OCI-LY1 (cell line): ENCODE measurements around the gene DMKN.

ENCODE experiments used
- EZH2 ChIP-seq: fragments of 200-600 bp; sonication (generic), shearing (Covaris generic); IDR thresholded peaks from 2 replicates; pipeline ENCODE4 v1.8.0; 2017; ENCODE audit warnings: borderline replicate concordance, mixed run types, mild to moderate bottlenecking, antibody characterized with exemption, low read length, moderate library complexity, mixed read lengths
- TF ChIP-seq, protein P1 (sequence below): fragments of 200-600 bp; sonication (generic), shearing (Covaris generic); IDR thresholded peaks from 2 replicates; pipeline ENCODE4 v1.5.1; 2017; ENCODE audit warnings: mild to moderate bottlenecking, antibody characterized with exemption, low read length, moderate library complexity, mixed read lengths

DNA sequence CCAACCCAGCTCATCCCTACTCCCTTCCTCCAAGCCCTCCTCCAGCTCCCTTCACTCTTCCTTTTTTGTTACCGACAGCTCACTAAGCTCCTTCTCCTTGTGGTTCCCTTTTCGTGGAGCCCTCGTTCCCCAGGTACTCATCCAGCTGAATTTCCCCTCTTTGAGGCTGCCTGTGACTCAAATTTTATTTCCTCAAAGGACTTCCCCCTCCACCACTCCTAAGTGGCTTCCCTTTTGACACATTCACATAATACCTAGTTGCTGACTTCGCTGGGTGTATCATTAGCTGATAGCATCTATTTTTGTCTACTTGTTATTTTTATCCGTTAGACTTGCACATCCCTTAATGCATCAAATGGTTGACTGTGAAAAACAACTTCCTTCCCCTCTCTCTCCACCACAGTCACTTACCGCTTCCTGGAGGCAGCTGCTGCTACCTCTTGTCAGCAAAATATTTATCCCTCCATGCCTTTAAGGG is 50.9 kb downstream of the DMKN start:
- TF ChIP-seq, protein P1, sequence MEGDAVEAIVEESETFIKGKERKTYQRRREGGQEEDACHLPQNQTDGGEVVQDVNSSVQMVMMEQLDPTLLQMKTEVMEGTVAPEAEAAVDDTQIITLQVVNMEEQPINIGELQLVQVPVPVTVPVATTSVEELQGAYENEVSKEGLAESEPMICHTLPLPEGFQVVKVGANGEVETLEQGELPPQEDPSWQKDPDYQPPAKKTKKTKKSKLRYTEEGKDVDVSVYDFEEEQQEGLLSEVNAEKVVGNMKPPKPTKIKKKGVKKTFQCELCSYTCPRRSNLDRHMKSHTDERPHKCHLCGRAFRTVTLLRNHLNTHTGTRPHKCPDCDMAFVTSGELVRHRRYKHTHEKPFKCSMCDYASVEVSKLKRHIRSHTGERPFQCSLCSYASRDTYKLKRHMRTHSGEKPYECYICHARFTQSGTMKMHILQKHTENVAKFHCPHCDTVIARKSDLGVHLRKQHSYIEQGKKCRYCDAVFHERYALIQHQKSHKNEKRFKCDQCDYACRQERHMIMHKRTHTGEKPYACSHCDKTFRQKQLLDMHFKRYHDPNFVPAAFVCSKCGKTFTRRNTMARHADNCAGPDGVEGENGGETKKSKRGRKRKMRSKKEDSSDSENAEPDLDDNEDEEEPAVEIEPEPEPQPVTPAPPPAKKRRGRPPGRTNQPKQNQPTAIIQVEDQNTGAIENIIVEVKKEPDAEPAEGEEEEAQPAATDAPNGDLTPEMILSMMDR, result no peak
- no peak for TF ChIP-seq EZH2
